B cell (primary cell): ENCODE measurements around the gene B3GALNT1. TPM values are rescaled to one million over a fixed set of nuclear protein-coding genes. Genes with fewer than 3 reads are reported as not detected.

Source experiments
- ATAC-seq: fragments of 200-7000 bp; cut with Tn5 transposase; one replicate; pipeline ENCODE4 v1.10.0; 2021; ENCODE audit warnings: low read depth, mild to moderate bottlenecking, moderate number of reproducible peaks, moderate library complexity
- CTCF ChIA-PET: fragments of 350-600 bp; sonication (Branson Sonifier 250); formaldehyde crosslinking; loops from one replicate; lab custom pipeline; 2021; ENCODE audit warnings: antibody characterized with exemption, inconsistent platforms; lab: Charles Lee
- POLR2A ChIA-PET: fragments of 350-600 bp; sonication (Branson Sonifier 250); formaldehyde crosslinking; loops from one replicate; lab custom pipeline; 2021; ENCODE audit warnings: antibody characterized with exemption; lab: Charles Lee
- DNase-seq: peaks from one replicate; pipeline ENCODE4 v3.0.0; 2013
- H2AFZ ChIP-seq: 2 replicates; pipeline ENCODE4 v1.6.1; 2012; ENCODE audit warnings: mild to moderate bottlenecking, low read depth, low read length; ENCODE audit not compliant: insufficient read depth, poor library complexity, severe bottlenecking
- H3K27ac ChIP-seq, 2 donors: 1 replicate in 1 of 2; 2 replicates in 1 of 2; pipeline ENCODE4 v1.5.1; 2012 to 2013; ENCODE audit warnings: low read length in 2 of 2, mild to moderate bottlenecking in 2 of 2, moderate library complexity in 1 of 2
- H3K27me3 ChIP-seq, 4 experiments: fragments of 200-600 bp in 1 of 4; sonication (generic) in 1 of 4; replicated peaks in 1 of 4; 1 replicate in 2 of 4; 2 replicates in 2 of 4; pipeline versions ENCODE4 v1.6.1 to v1.7.0; 2013 to 2016; ENCODE audit warnings: low read length in 3 of 4, mild to moderate bottlenecking in 2 of 4, mixed read lengths in 1 of 4, moderate library complexity in 1 of 4; ENCODE audit not compliant: insufficient read depth in 4 of 4, control insufficient read depth in 3 of 4; ENCODE audit errors: control extremely low read depth in 1 of 4
- H3K36me3 ChIP-seq, 2 experiments: replicated peaks in 1 of 2; 1 replicate in 1 of 2; 2 replicates in 1 of 2; pipeline versions ENCODE4 v1.6.1 to v1.7.1; 2013; ENCODE audit warnings: low read length in 1 of 2; ENCODE audit not compliant: insufficient read depth in 2 of 2, control insufficient read depth in 1 of 2; ENCODE audit errors: control extremely low read depth in 1 of 2, extremely low read depth in 1 of 2
- H3K4me1 ChIP-seq, 2 donors: fragments of 200-600 bp in 1 of 2; sonication (generic) in 1 of 2; 1 replicate in 1 of 2; 2 replicates in 1 of 2; pipeline versions ENCODE4 v1.5.1 to v1.6.1; 2013 to 2017; ENCODE audit warnings: low read length in 2 of 2; ENCODE audit not compliant: control insufficient read depth in 2 of 2, insufficient read depth in 2 of 2
- H3K4me2 ChIP-seq: replicated peaks from 2 replicates; pipeline ENCODE3; 2012; ENCODE audit warnings: mild to moderate bottlenecking, low read depth, low read length; ENCODE audit not compliant: poor library complexity, severe bottlenecking
- H3K4me3 ChIP-seq, 5 experiments: fragments of 200-600 bp in 1 of 5; sonication (generic) in 1 of 5; 1 replicate in 3 of 5; 2 replicates in 2 of 5; pipeline versions ENCODE4 v1.5.1 to v1.7.0; 2011 to 2016; ENCODE audit warnings: low read length in 4 of 5, mild to moderate bottlenecking in 4 of 5, low read depth in 2 of 5, control low read depth in 1 of 5, moderate library complexity in 1 of 5; ENCODE audit not compliant: insufficient read depth in 1 of 5; ENCODE audit errors: control extremely low read depth in 1 of 5, extremely low read depth in 1 of 5
- H3K79me2 ChIP-seq: fragments of 200-600 bp; sonication (generic); one replicate; pipeline ENCODE4 v1.6.0; 2016; ENCODE audit warnings: low read length; ENCODE audit not compliant: control insufficient read depth, insufficient read depth
- H3K9ac ChIP-seq: fragments of 200-600 bp; sonication (generic); 2 replicates; pipeline ENCODE4 v1.6.1; 2017; ENCODE audit warnings: mild to moderate bottlenecking, low read length, moderate library complexity
- H3K9me3 ChIP-seq, 3 donors: one replicate each; pipeline versions ENCODE4 v1.6.1 to v1.7.1; 2013; ENCODE audit warnings: low read length in 2 of 3; ENCODE audit not compliant: control insufficient read depth in 2 of 3, insufficient read depth in 1 of 3; ENCODE audit errors: control extremely low read depth in 1 of 3
- H4K20me1 ChIP-seq: 2 replicates; pipeline ENCODE4 v1.6.0; 2012; ENCODE audit warnings: mild to moderate bottlenecking, low read length; ENCODE audit not compliant: insufficient read depth, control insufficient read depth, poor library complexity, severe bottlenecking
- H3K27ac Mint-ChIP-seq: one replicate; pipeline ENCODE4 v1.8.0; 2021; ENCODE audit warnings: mixed read lengths
- H3K27me3 Mint-ChIP-seq: one replicate; pipeline ENCODE4 v1.8.0; 2021; ENCODE audit warnings: mixed read lengths
- H3K4me1 Mint-ChIP-seq: one replicate; pipeline ENCODE4 v1.8.0; 2021; ENCODE audit warnings: mixed read lengths
- H3K4me3 Mint-ChIP-seq: one replicate; pipeline ENCODE4 v1.8.0; 2021; ENCODE audit warnings: mixed read lengths
- H3K9me3 Mint-ChIP-seq: one replicate; pipeline ENCODE4 v1.8.0; 2022; ENCODE audit warnings: mixed read lengths; ENCODE audit not compliant: insufficient read depth
- EZH2 ChIP-seq: IDR thresholded peaks from 2 replicates; pipeline ENCODE4 v1.6.1; 2012; ENCODE audit warnings: borderline replicate concordance, low read depth, mild to moderate bottlenecking, moderate library complexity, low read length; ENCODE audit not compliant: insufficient read depth, poor library complexity, severe bottlenecking
- WGBS: methylation state at CpG from one replicate; pipeline ENCODE4 v1.1.5; 2013; ENCODE audit warnings: missing lambda C conversion rate; ENCODE audit not compliant: insufficient coverage; 5-methylcytosine and 5-hydroxymethylcytosine counted together
- intact Hi-C: fragments of 100-400 bp; cut with micrococcal nuclease; formaldehyde crosslinking; loops from one replicate; pipeline ENCODE4 v1.10.0; 2022
- polyA plus RNA-seq: library from polyadenylated mRNA; depleted of rRNA; stranded (reverse); fragments of >200 nt; gene quantifications from 2 replicates; pipeline ENCODE4 v1.2.3, GENCODE V29; 2012
- total RNA-seq, 2 donors: library from RNA; stranded (reverse); fragments of 120-200 nt in 1 of 2; gene quantifications; 1 replicate in 1 of 2; 2 replicates in 1 of 2; pipeline versions ENCODE4 v1.2.3 to v1.2.4, GENCODE V29; 2013 to 2022
- TF ChIP-seq, protein P1 (sequence below): fragments of 200-600 bp; IDR thresholded peaks from one replicate; pipeline ENCODE4 v1.8.0; 2022; ENCODE audit warnings: antibody characterized with exemption, mild to moderate bottlenecking

Gene B3GALNT1
- total and polyA plus RNA-seq, 2 donors (not counting 1 experiment from before 2014, with no cell fraction given), result 0.28 to 6.4 TPM

DNA sequence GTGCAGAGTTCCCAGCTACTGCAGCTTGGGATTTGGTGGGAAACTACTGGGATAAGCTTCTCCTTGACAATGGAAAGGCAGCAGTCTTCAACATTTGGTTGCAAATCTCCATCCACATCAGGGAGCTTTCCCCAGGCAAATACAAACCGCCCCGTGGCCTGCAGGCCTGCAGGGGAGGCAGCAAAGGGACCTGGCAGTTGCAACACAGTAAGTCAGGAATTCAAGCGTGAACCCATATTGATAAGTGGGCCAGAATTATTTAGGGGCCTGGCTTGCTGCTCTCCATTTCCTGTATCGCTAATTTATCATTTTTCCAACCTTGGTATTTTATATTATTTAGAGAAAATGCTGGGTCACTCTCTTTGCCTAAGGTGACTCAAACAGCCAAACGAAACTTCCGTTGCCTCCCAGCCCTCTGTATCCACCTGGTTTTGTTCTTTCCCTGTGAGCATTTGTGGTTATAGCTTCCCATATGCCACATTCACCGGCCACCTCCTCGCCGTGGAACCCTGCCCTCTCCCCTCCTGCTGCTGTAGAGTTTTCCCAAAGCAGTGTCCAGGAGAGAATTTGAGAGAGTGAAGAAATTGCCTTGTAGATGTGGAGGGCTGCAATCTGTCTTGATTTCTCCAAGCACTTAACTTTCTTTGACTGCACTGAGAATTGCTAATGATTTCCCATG is 34.8 kb downstream of the B3GALNT1 start:
- Histone ChIP-seq H3K4me2 (peak overlapping the region; percentile 48), H3K79me2 (no peaks in the 10 kb centered on the region), H3K9me3 (no peaks in the 10 kb centered on the region), H3K27ac (no peak overlapping the region), H3K4me1 (peaks cover 39 to 43% of the 10 kb centered on the region in 2 donors), H3K4me3 (no peak overlapping the region), H3K36me3 (no peaks in the 10 kb centered on the region), H3K9ac (no peak overlapping the region), H2AFZ (no peak overlapping the region), H4K20me1 (no peaks in the 10 kb centered on the region), H3K27me3 (no peaks in the 10 kb centered on the region)
- POLR2A ChIA-PET, result no interaction called here
- Mint-ChIP-seq H3K27ac (peak overlapping the region; percentile 73), H3K9me3 (no peaks in the 10 kb centered on the region), H3K4me3 (peak overlapping the region; percentile 64), H3K27me3 (no peaks in the 10 kb centered on the region), H3K4me1 (peaks cover 46% of the 10 kb centered on the region)
- CTCF ChIA-PET, result interaction anchor here (0.8 kb wide), 1 partner anchor 12 kb away, joined by 4 read pairs; no protein-coding TSS in a partner anchor
- ATAC-seq (no peak), DNase-seq (no peak)
- no peak for TF ChIP-seq EZH2
- TF ChIP-seq, protein P1, sequence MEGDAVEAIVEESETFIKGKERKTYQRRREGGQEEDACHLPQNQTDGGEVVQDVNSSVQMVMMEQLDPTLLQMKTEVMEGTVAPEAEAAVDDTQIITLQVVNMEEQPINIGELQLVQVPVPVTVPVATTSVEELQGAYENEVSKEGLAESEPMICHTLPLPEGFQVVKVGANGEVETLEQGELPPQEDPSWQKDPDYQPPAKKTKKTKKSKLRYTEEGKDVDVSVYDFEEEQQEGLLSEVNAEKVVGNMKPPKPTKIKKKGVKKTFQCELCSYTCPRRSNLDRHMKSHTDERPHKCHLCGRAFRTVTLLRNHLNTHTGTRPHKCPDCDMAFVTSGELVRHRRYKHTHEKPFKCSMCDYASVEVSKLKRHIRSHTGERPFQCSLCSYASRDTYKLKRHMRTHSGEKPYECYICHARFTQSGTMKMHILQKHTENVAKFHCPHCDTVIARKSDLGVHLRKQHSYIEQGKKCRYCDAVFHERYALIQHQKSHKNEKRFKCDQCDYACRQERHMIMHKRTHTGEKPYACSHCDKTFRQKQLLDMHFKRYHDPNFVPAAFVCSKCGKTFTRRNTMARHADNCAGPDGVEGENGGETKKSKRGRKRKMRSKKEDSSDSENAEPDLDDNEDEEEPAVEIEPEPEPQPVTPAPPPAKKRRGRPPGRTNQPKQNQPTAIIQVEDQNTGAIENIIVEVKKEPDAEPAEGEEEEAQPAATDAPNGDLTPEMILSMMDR, result no peak
- WGBS, result no CpG with 5 or more reads among the region's 9 CpGs
- intact Hi-C loops, result loop anchor here (5.0 to 10.0 kb wide), 3 partner anchors 33 to 316 kb away; partner anchors contain the start of genes B3GALNT1 and PPM1L
